Activated CD4-positive, alpha-beta T cell treated with anti-CD3 and anti-CD28 coated beads, Interleukin-2, amount 50 U/mL, for 24 hours (primary cell): Measurements from ENCODE around the gene XXYLT1.

Experiments
- DNase-seq, 2 donors: peaks; one replicate each; pipeline ENCODE4 v3.0.0-alpha.2; 2020; ENCODE audit warnings: low read depth in 1 of 2, low spot score in 1 of 2

The XXYLT1 gene

GRCh38 chr3:195267096-195267495 is 3.9 kb downstream of the XXYLT1 start:
- DNase-seq: no peak

GRCh38 chr3:195266428-195266827 is 4.5 kb downstream of the XXYLT1 start:
- DNase-seq: no peak

- DNase-seq: no peak
These were observed 5.5 kb downstream of the XXYLT1 start for GRCh38 chr3:195265363-195265976.

- no peak for DNase-seq
These were observed 6.9 kb downstream of the XXYLT1 start for GRCh38 chr3:195263925-195264600.

- DNase-seq: no peak
These were observed 7.6 kb downstream of the XXYLT1 start for GRCh38 chr3:195263193-195263924.

GRCh38 chr3:195261925-195262324 is 9.0 kb downstream of the XXYLT1 start:
- DNase-seq: no peak

- DNase-seq: no peak
These were observed 10.6 kb downstream of the XXYLT1 start for GRCh38 chr3:195260280-195260905.

GRCh38 chr3:195259475-195260279 is 11.3 kb downstream of the XXYLT1 start:
- peak; percentile 72 to 78 for DNase-seq

GRCh38 chr3:195259154-195259474 is 11.8 kb downstream of the XXYLT1 start:
- DNase-seq: no peak

- DNase-seq: no peak
These were observed 12.4 kb downstream of the XXYLT1 start for GRCh38 chr3:195258449-195259153.

- DNase-seq: no peak
These were observed 13.2 kb downstream of the XXYLT1 start for GRCh38 chr3:195257454-195258448.

- DNase-seq: no peak
These were observed 14.1 kb downstream of the XXYLT1 start for GRCh38 chr3:195256639-195257453.

- no peak for DNase-seq
These were observed 15.1 kb downstream of the XXYLT1 start for GRCh38 chr3:195255571-195256501.

GRCh38 chr3:195255176-195255500 is 15.8 kb downstream of the XXYLT1 start:
- no peak for DNase-seq

GRCh38 chr3:195254454-195255175 is 16.3 kb downstream of the XXYLT1 start:
- no peak for DNase-seq

- DNase-seq: no peak
These were observed 17.0 kb downstream of the XXYLT1 start for GRCh38 chr3:195253923-195254432.
